Mesothelial cell of epicardium (in vitro differentiated cells): Measurements from ENCODE around the gene DCST1. TPM values are rescaled to one million over a fixed set of nuclear protein-coding genes. Genes with fewer than 3 reads are reported as not detected.

Experiments
- DNase-seq, 2 experiments: peaks; one replicate each; pipeline ENCODE4 v3.0.0; 2021; ENCODE audit warnings: low spot score in 2 of 2; ENCODE audit not compliant: unreplicated experiment in 2 of 2
- H3K27ac Mint-ChIP-seq: 2 replicates; pipeline ENCODE4 v1.8.0; 2021; ENCODE audit warnings: mixed read lengths
- H3K27me3 Mint-ChIP-seq: 2 replicates; pipeline ENCODE4 v1.8.0; 2021; ENCODE audit warnings: low read depth, mixed read lengths
- H3K36me3 Mint-ChIP-seq: 2 replicates; pipeline ENCODE4 v1.8.0; 2021; ENCODE audit warnings: mixed read lengths
- H3K4me1 Mint-ChIP-seq: 2 replicates; pipeline ENCODE4 v1.8.0; 2021; ENCODE audit warnings: mixed read lengths
- H3K4me3 Mint-ChIP-seq: 2 replicates; pipeline ENCODE4 v1.8.0; 2021; ENCODE audit warnings: mild to moderate bottlenecking, moderate library complexity, mixed read lengths
- H3K9me3 Mint-ChIP-seq: 2 replicates; pipeline ENCODE4 v1.8.0; 2021; ENCODE audit warnings: mixed read lengths
- CTCF ChIP-seq: fragments of 200-600 bp; sonication (generic); IDR thresholded peaks from one replicate; pipeline ENCODE4 v1.5.0; 2021; ENCODE audit warnings: antibody characterized with exemption; ENCODE audit not compliant: unreplicated experiment
- total RNA-seq: library from RNA; stranded (reverse); gene quantifications from 3 replicates; pipeline ENCODE4 v1.2.1, GENCODE V29; 2021

Gene DCST1
- total RNA-seq, 1 donor from 2014 or later, result 0.58 TPM

- peak overlapping the region; percentile 92 for H3K27ac Mint-ChIP-seq
- H3K4me1 Mint-ChIP-seq, result peaks cover 25% of the 10 kb centered on the region
- H3K9me3 Mint-ChIP-seq, result no peaks in the 10 kb centered on the region
- H3K4me3 Mint-ChIP-seq, result peak overlapping the region; percentile 96
- TF ChIP-seq CTCF, result no peak
- H3K36me3 Mint-ChIP-seq, result no peaks in the 10 kb centered on the region
- peak in 1 of 2 experiments; percentile 57 for DNase-seq
- H3K27me3 Mint-ChIP-seq, result no peaks in the 10 kb centered on the region
These were observed 30.3 kb upstream of the DCST1 start for GRCh38 chr1:155003227-155003765.

GRCh38 chr1:155003766-155004351 lies 29.8 kb upstream of the DCST1 start:
- no peak for DNase-seq
- Mint-ChIP-seq H3K4me3 (peak overlapping the region; percentile 96), H3K36me3 (no peaks in the 10 kb centered on the region), H3K27me3 (no peaks in the 10 kb centered on the region), H3K27ac (peak overlapping the region; percentile 92), H3K9me3 (no peaks in the 10 kb centered on the region), H3K4me1 (peaks cover 24% of the 10 kb centered on the region)
- no peak for TF ChIP-seq CTCF

GRCh38 chr1:155004352-155005075 lies 29.1 kb upstream of the DCST1 start:
- Mint-ChIP-seq H3K4me3 (peak overlapping the region; percentile 96), H3K9me3 (no peaks in the 10 kb centered on the region), H3K27me3 (no peaks in the 10 kb centered on the region), H3K4me1 (peaks cover 21% of the 10 kb centered on the region), H3K36me3 (no peaks in the 10 kb centered on the region), H3K27ac (peak overlapping the region; percentile 86)
- no peak for DNase-seq
- TF ChIP-seq CTCF, result no peak

- Mint-ChIP-seq H3K36me3 (no peaks in the 10 kb centered on the region), H3K4me3 (no peak overlapping the region), H3K4me1 (peaks cover 21% of the 10 kb centered on the region), H3K27ac (peak overlapping the region; percentile 64), H3K9me3 (no peaks in the 10 kb centered on the region), H3K27me3 (no peaks in the 10 kb centered on the region)
- DNase-seq, result no peak
- no peak for TF ChIP-seq CTCF
These were observed 28.3 kb upstream of the DCST1 start for GRCh38 chr1:155005076-155006011.

GRCh38 chr1:155006601-155007101 lies 27.0 kb upstream of the DCST1 start:
- DNase-seq, result no peak
- Mint-ChIP-seq H3K27me3 (no peaks in the 10 kb centered on the region), H3K4me1 (peaks cover 25% of the 10 kb centered on the region), H3K9me3 (no peaks in the 10 kb centered on the region), H3K36me3 (no peaks in the 10 kb centered on the region), H3K4me3 (no peak overlapping the region), H3K27ac (peak overlapping the region; percentile 35)
- no peak for TF ChIP-seq CTCF
